HEK293T (cell line): ENCODE results near the gene GUCY1A2.

Experiments
- ARNT ChIP-seq: fragments of 450-650 bp; IDR thresholded peaks from 2 replicates; pipeline ENCODE4 v1.6.1; 2017; ENCODE audit warnings: mild to moderate bottlenecking
- BHLHE40 ChIP-seq: fragments of 450-650 bp; IDR thresholded peaks from 2 replicates; pipeline ENCODE4 v1.6.1; 2016; ENCODE audit warnings: mild to moderate bottlenecking, moderate library complexity, borderline replicate concordance
- CTBP1 ChIP-seq: fragments of 450-650 bp; IDR thresholded peaks from 2 replicates; pipeline ENCODE4 v1.6.1; 2016; ENCODE audit warnings: borderline replicate concordance
- ELF4 ChIP-seq: fragments of 450-650 bp; IDR thresholded peaks from 2 replicates; pipeline ENCODE4 v1.6.1; 2017; ENCODE audit warnings: antibody characterized with exemption
- FOXA1 ChIP-seq: fragments of 450-650 bp; IDR thresholded peaks from 2 replicates; pipeline ENCODE4 v1.6.1; 2016; ENCODE audit warnings: mild to moderate bottlenecking
- FOXK2 ChIP-seq: fragments of 450-650 bp; IDR thresholded peaks from 2 replicates; pipeline ENCODE4 v1.6.1; 2016; ENCODE audit warnings: mild to moderate bottlenecking
- FOXM1 ChIP-seq: fragments of 450-650 bp; IDR thresholded peaks from 2 replicates; pipeline ENCODE4 v1.6.1; 2017; ENCODE audit warnings: mild to moderate bottlenecking, borderline replicate concordance
- HDGF ChIP-seq: fragments of 450-650 bp; IDR thresholded peaks from 2 replicates; pipeline ENCODE4 v1.6.1; 2017; ENCODE audit warnings: antibody characterized with exemption, borderline replicate concordance
- L3MBTL2 ChIP-seq: fragments of 450-650 bp; conservative IDR thresholded peaks from 2 replicates; pipeline ENCODE4 v1.6.1; 2016; ENCODE audit warnings: mild to moderate bottlenecking
- NFRKB ChIP-seq: fragments of 450-650 bp; IDR thresholded peaks from 2 replicates; pipeline ENCODE4 v1.6.1; 2016; ENCODE audit warnings: mild to moderate bottlenecking, moderate library complexity
- SP1 ChIP-seq: fragments of 450-650 bp; IDR thresholded peaks from 2 replicates; pipeline ENCODE4 v1.6.1; 2017
- SUZ12 ChIP-seq: fragments of 450-650 bp; IDR thresholded peaks from 2 replicates; pipeline ENCODE4 v1.6.1; 2016; ENCODE audit warnings: mild to moderate bottlenecking
- TARDBP ChIP-seq: fragments of 450-650 bp; IDR thresholded peaks from 2 replicates; pipeline ENCODE4 v1.6.1; 2016
- ZNF384 ChIP-seq: fragments of 450-650 bp; IDR thresholded peaks from 2 replicates; pipeline ENCODE4 v1.6.1; 2016

DNA sequence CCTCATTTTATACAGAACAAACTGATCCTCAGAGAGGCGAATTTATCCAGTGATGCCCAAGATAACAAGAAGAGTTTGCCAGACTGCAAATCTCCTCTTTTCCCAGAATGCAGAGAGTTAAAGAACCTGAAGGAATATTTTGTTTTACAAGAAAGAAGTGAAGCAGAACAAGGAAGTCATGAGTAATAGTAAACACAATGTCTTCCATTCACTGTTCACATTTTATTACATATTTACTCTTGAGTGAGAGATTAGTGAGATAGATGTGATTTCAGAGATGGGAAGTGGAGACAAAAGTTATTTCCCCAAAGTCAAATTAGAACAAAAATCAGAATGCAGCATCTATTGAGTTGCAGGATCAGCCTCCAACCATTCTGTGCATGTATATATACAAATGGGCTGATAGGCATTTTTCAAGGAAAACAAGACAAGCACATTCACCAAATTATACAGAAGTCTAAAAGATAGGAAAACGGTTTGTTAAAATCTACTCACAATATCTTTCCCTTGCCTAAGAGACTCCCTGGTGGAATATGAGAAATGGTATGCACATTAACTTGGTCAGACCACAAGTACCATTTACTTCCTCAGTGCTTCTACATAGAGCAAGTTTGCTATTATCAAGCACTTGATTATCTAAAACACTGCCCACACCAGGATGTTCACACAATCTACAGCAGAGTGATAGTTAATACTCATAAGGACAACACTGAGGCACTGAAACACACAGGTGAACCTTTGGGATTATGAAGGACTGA lies 12.0 kb downstream of the GUCY1A2 start:
- TF ChIP-seq NFRKB (no peak), BHLHE40 (no peak), TARDBP (no peak), SUZ12 (no peak), CTBP1 (no peak), FOXK2 (no peak), FOXM1 (no peak), FOXA1 (no peak), ARNT (no peak), ELF4 (no peak), SP1 (no peak), L3MBTL2 (no peak), HDGF (no peak), ZNF384 (no peak)
